CD4-positive, alpha-beta T cell treated with Interleukin-17A for 1 hour (primary cell): ENCODE measurements around the gene KDSR.

ENCODE experiments used
- DNase-seq: peaks from one replicate; pipeline ENCODE4 v3.0.0-alpha.2; 2020

The KDSR gene

GRCh38 chr18:63319383-63320122 lies 47.5 kb downstream of the KDSR start, which contains the start of gene BCL2:
Gene BCL2, minus strand, starts transcription at chr18:63319769.
- DNase-seq, result no peak

GRCh38 chr18:63318889-63319382 lies 48.1 kb downstream of the KDSR start:
- no peak for DNase-seq

- DNase-seq, result peak; percentile 90
Observed at GRCh38 chr18:63317982-63318888, 48.8 kb downstream of the KDSR start.

GRCh38 chr18:63317556-63317946 lies 49.5 kb downstream of the KDSR start:
- DNase-seq, result no peak

GRCh38 chr18:63316612-63317555 lies 50.1 kb downstream of the KDSR start:
- DNase-seq, result no peak

- no peak for DNase-seq
Observed at GRCh38 chr18:63315876-63316275, 51.1 kb downstream of the KDSR start.

GRCh38 chr18:63315131-63315662 lies 51.8 kb downstream of the KDSR start:
- DNase-seq, result no peak

GRCh38 chr18:63314062-63314790 lies 52.8 kb downstream of the KDSR start:
- no peak for DNase-seq

GRCh38 chr18:63313396-63313917 lies 53.5 kb downstream of the KDSR start:
- no peak for DNase-seq

- no peak for DNase-seq
Observed at GRCh38 chr18:63312737-63313395, 54.1 kb downstream of the KDSR start.

GRCh38 chr18:63312019-63312409 lies 55.0 kb downstream of the KDSR start:
- no peak for DNase-seq

- no peak for DNase-seq
Observed at GRCh38 chr18:63311118-63312018, 55.6 kb downstream of the KDSR start.

- DNase-seq, result peak; percentile 52
Observed at GRCh38 chr18:63309422-63309821, 57.6 kb downstream of the KDSR start.

GRCh38 chr18:63307551-63308200 lies 59.3 kb downstream of the KDSR start:
- DNase-seq, result no peak

- DNase-seq, result no peak
Observed at GRCh38 chr18:63306819-63307550, 60.0 kb downstream of the KDSR start.

- DNase-seq, result no peak
Observed at GRCh38 chr18:63306249-63306648, 60.8 kb downstream of the KDSR start.

GRCh38 chr18:63303547-63303946 lies 63.5 kb downstream of the KDSR start:
- no peak for DNase-seq

GRCh38 chr18:63302636-63303405 lies 64.2 kb downstream of the KDSR start:
- no peak for DNase-seq
